Stimulated activated CD8-positive, alpha-beta memory T cell treated with anti-CD3 and anti-CD28 coated beads, Interleukin-4, amount 100 ng/mL, for 24 hours (primary cell): Measurements from ENCODE around the gene MDC1.

Experiments
- DNase-seq: peaks from one replicate; pipeline ENCODE4 v3.0.0-alpha.2; 2020; ENCODE audit warnings: low read depth

The MDC1 gene

DNA sequence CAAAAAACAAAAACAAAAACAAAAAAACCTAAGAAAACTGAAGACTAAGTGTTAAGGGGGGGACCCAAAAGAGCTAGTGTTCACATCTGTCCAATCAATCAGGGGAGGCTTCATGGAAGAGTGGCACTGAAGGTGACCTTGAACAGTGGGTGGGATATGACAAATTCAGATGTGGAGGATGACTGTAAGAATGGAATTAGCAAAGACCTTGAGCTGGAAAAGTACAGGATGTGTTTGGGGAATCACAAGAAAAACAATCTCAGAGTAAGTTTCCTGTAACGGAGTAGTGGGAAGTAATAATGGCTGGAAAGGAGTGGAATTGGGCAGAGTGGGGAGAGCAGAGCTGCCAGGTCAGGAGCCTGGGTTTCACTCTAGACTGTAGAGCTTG, 30.2 kb upstream of the MDC1 start:
- DNase-seq, result no peak

- DNase-seq, result peak; percentile 75
Observed at GRCh38 chr6:30744054-30744805, 27.1 kb upstream of the MDC1 start, which contains the start of gene IER3. Gene IER3, minus strand, starts transcription at chr6:30744547. Its CDS starts 29 bp downstream, at chr6:30744518.

- DNase-seq, result peak; percentile 23
Observed at GRCh38 chr6:30743099-30744053, 26.3 kb upstream of the MDC1 start.

- DNase-seq, result peak; percentile 94
Observed at GRCh38 chr6:30742316-30743098, 25.4 kb upstream of the MDC1 start, which contains the start of gene FLOT1. Gene FLOT1, minus strand, starts transcription at chr6:30742687. Its CDS starts 498 bp downstream, at chr6:30742189.

DNA sequence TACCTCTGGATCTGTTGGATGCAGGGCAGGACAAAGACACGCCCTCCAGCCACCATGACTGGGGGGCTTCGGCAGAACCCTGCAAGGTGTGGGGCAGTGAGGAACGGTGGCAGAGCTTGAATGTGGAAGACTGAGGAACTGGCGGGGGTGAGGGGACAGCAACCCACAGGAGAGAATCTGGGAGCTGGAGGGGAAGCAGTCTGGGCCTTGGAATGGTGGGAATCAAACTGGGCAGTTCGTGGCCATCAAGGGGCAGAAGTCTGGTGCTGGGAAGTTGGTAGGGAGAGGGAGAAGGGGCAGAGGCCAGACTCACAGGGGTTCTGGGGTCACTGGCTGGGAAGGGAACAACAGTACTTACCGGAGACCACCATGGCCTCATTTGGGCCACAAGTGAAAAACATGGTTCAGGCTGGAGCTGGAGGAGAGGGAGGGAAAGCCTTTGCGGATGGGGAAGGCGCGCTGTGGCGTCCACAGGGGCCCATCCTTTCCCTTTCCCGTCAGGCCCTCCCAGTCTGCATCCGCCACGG, 24.8 kb upstream of the MDC1 start:
- peak; percentile 28 for DNase-seq

- no peak for DNase-seq
Observed at GRCh38 chr6:30741063-30741779, 24.1 kb upstream of the MDC1 start.

DNA sequence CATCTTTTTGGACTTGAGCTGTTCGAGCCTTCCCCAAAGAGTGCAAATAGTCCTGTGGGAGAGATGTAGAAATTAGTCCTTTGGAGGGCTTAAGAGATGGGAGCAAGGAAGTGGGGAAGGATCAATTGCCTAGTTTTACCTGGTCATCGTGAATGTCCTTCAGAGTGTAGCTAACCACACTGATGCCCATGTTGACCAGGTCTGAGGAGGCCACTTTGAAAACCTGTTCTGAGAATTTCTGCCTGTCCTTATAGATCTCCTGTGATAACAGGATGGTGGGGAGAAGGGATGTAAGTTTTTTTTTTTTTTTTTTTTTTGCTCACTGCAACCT, 23.4 kb upstream of the MDC1 start:
- DNase-seq, result no peak

GRCh38 chr6:30738532-30738931, 21.5 kb upstream of the MDC1 start:
- DNase-seq, result no peak

GRCh38 chr6:30735668-30736314, 18.7 kb upstream of the MDC1 start:
- no peak for DNase-seq

- no peak for DNase-seq
Observed at GRCh38 chr6:30732237-30732943, 15.3 kb upstream of the MDC1 start.

DNA sequence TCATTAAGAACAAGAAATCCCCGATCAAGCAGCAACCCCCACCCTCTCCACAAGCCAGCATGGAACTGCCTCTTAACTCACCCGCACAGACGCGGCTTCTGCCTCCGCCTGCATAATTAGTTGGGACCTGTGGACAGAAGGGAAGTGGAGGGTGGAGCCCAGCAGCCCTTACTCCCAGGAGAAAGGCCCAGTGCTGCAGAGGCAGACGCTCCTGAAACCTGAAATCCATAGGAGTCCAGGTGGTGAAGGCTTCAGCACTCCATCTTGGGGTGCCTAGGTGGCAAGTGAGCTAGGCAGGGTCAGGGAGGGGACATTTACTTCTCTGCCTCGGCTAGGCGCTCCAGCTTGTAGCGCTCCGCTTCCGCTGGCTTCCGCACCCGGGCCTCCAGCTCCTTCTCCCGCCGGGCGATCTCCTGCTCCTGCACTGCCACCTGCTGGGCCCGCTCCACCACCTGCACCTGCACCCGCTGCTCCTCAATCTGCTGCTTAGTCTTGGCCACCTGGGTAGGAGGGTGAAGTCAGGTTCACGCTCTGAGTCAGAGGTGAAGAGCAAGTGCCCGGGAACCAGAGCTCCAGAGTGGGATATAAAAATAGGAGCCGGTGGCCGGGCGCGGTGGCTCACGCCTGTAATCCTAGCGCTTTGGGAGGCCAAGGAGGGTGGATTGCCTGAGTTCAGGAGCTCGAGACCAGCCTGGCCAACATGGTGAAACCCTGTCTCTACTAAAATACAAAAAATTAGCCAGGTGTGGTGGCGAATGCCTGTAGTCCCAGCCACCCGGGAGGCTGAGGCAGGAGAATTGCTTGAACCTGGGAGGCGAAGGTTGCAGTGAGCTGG, 13.7 kb upstream of the MDC1 start:
- DNase-seq, result peak; percentile 72

GRCh38 chr6:30727920-30728553, 11.0 kb upstream of the MDC1 start:
- no peak for DNase-seq

DNA sequence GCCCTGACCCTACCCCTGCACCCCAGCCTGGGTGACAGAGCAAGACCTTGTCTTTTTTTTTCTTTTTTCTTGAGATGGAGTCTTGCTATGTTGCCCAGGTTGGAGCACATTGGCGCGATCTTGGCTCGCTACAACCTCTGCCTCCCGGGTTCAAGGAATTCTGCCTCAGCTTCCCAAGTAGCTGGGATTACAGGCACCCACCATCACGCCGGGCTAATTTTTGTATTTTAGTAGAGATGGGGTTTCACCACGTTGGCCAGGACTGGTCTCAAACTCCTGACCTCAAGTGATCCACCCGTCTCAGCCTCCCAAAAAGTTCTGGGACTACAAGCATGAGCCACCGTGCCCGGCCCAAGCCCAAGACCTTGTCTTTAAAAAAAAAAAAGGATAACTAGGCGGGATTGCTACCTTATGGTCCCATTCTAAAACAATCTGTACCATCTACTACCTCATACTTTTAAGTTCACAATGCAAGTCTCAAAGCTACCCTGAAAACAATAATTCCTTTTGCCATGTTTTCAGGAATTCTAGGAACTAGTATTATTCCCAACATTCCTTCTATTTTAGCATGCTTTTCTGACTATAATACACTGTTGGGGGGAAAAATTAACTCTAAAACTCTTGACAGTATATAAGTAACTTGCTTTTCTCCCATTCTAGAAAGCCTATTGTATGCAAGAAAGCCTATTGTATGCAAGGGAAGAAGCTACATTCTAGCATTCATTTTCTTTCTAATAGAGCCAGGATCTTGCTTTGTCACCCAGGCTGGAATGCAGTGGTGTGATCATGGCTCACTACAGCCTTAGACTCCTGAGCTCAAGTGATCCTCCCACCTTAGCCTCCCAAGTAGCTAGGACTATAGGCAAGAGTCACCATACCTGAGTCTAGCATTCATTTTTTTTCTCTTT, 9.7 kb upstream of the MDC1 start:
- no peak for DNase-seq

- no peak for DNase-seq
Observed at GRCh38 chr6:30725713-30726505, 8.8 kb upstream of the MDC1 start.

DNA sequence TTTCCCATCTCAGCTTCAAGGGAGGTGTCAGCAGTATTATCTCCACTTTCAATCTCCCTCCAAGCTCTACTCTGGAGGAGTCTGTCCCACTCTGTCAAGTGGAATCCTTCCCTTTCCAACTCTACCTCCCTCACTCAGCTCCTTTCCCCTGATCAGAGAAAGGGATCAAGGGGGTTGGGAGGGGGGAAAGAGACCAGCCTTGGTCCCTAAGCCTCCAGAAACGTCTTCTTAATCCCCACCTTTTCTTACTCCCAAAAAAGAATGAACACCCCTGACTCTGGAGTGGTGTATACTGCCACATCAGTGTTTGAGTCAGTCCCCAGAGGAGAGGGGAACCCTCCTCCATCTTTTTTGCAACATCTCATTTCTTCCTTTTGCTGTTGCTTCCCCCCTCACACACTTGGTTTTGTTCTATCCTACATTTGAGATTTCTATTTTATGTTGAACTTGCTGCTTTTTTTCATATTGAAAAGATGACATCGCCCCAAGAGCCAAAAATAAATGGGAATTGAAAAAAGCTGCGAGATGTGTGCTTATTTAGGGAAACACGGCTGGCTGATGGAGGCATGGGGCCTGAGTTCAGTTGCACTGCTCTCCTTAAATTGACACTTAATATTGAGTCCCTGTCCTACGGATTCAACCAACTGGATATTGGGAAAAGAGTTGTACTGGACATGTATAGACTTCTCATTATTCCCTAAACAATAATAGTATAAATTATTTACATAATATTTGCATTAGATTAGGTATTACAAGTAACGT, 8.0 kb upstream of the MDC1 start:
- DNase-seq, result no peak
